Measurements from ENCODE around the gene TMEM201.

The TMEM201 gene

DNA sequence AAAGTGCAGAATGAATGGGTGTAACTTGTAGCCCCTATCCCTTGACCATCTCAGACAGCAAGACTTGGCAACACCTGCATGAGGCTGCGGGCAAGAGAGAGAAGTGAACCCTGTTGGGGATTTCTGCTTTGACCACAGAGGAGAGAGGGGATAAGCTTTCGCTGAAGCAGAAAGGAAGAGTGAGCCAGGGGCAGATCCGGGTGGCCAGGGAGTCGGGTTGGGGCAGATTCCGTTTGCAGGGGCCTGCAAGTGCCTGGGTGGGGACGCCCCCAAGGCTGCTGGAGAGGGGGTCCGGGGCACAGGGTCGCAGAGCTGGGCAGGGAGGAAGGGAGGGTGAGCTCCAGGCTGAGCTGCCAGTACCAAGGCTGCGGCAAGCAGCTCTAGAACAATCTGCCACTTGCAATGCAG lies 37.5 kb downstream of the TMEM201 start:
- no peak for DNase-seq

DNA sequence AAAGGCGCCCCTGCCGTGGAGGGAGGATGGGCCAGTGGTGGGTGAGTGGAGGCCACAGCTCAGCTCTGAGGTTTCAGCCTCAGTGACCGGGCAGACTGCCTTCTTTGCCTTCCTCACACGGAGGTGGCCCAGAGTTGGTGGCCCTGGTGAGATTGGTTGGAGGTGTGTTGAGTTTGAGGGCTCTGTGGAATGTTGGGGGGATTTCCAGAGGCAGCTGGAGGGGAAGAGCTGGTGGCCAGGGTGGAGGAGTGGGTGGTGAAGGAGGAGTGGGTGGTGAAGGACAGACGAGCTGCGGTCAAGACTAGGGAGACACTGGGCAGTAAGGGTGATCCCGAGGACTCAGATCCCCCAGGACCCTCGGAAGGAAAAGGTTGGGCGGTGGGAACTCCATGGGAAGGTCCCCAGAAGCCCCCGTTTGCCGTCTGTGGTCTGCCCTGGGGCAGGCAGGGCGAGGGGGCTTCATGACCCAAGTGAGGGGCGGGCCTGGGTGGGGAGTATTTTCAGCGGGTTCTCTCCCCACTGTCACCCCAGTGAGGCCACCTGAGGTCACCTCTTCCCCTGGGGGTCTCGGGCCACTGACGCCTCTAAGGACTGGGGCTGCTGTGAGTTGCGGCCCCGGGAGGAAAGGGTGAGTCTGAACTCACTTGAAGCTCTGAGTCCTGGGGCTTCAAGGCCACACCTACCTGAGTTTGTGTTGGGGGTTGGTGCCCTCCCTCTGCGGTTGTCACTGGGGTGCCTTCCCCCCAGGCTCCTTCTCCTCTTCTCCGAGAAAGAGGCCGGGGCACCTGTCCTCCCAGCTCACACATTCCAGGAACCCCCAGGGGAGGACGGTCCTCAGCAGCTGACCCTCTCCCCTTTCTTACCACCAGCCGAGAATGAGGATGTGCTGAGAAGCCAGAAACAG lies 40.1 kb downstream of the TMEM201 start:
- DNase-seq = peak; percentile 12 to 65 (median 43)

DNA sequence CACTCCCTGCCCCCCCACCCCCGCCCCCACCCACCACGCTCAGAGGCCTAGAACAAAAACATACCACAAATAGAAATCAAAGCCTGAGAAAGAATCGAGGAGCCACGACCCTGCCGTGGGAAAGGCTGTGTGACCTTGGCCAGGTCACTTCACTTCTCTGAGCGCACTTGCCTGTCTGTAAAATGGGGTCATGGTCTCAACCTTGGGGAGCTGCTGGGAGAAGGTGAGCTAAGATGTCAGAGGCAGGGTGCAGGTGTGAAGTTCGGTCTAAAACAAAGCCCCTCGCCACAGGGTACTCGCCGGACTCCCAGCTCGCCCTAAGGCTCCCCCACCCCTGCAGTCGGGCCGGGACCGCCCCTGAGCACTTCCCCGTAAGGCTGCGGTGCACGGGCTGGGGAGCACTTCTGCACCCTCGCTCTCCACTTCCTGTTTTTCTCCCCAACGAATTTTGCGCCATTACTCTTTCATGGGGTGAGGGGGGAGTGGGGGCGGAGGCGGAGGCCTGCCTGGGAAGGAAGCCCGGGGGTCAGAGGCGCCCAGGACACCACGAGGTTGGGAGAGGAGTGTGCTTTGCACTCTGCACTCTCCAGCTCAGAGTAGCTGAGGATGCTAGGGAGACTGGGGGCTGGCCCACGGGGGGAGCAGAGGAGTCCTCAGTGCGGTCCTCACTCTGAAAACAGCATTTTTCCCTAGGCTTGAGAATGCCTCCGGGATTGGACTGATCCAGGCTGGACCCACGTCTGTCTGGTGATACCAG lies 40.9 kb downstream of the TMEM201 start:
- peak in 2 of 4 experiments; percentile 70 to 75 for DNase-seq

DNA sequence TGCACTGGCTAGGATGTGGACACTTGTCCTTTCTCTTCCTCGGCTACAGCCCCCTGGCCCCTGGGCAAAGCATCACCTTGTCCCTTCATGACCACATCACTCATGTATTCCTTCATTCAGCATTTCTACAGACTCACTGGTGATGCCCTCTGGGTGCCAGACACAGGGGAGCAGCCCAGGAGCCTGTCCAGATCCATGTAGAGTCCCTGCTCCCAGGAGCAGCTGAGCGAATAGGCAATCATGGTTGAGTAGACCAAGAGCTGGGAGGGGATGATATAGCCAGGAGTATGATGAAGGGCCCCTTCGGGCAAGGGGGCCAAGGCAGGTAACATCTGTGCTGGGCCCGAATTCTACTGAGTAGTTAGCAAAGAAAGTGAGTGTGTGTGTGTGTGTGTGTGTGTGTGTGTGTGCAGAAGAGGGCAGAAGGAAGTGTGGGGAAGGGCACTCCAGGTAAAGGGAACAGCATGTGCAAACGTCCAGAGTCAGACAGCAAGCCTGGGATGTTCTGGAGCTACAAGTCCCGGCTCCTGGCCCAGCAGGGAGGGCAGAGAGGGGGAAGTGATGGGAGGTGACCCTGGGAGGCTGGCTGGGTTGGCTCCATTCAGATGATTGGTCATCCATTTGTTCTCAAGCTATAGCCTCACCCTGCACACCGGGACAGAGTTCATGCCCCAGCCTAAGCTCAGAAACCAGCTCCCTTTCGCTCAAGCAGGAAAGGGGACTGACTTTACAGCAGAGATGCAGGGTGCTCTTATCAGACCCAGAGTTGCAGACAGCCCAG lies 41.8 kb downstream of the TMEM201 start:
- DNase-seq = peak in 2 of 4 experiments; percentile 21 to 25

DNA sequence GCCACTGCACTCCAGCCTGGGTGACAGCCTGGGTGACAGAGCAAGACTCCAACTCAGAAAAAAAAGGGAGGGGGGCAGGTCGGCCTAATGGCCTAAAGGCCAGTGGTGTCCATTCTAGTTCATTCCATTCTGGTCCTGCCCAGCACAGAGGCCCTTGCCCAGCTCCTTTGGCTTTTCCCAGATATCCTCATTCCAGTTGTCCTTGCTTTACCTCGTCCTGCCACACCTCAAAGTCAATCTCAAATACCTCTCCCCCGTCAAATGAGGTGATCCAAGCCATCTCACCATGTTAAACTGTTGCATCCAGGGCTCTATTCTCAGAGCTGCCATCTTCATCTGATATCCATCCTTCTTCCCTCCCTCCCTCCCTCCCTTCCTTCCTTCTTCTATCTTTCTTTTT lies 42.9 kb downstream of the TMEM201 start:
- DNase-seq = no peak

DNA sequence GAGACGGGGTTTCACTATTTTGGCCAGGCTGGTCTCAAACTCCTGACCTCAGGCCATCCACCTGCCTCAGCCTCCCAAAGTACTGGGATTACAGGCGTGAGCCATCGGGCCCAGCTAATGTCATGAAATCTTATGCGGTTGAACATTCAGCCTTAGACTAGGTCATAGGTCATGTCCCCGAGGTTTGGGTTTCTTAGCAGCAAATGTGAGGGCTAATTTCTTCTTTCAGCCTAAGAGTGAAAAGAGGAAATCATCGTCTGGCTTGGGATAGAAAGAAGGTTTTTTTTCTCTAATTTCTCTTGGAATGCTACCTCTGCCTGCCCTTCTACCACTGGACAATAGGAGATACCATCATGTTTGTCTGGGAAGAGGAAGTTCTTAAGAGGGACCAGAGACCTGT lies 44.8 kb downstream of the TMEM201 start:
- DNase-seq = no peak

DNA sequence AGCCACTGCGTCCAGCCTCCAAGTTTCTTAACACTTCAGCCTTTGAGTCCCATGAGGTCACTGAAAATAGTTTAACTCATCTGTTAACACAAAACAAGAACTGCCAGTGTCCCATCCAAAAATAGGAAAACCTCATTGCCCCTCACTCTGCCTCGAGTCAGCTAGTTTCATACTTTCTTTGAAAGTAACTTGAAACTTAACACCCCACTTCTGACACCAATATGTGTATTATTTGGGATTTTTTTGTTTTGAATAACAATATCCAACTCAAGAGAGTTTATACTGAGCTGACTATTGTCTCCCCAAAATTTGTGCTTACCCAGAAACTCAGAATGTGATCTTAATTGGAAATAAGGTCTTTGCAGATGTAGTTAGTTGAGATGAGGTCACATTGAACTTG lies 45.9 kb downstream of the TMEM201 start:
- DNase-seq = no peak

DNA sequence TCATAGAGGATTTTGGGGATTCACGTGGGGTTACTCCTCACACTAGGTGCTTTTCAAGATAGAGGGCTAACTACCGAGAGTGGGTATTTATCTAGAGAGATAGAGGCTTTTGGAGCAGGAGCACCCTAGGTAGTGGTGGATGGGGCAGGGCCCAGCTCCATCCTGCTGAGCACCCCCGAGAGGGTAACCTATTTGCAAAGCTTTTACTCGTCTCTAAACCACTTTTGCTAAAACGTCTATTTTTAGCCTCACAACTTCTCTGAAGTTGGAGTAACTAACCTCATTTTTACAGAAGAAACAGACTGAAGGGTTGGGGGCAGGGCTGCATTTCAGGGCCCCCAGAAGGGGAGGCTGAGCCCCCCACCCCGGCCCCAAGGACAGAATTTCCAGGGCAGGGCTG lies 50.5 kb downstream of the TMEM201 start:
- no peak for DNase-seq

DNA sequence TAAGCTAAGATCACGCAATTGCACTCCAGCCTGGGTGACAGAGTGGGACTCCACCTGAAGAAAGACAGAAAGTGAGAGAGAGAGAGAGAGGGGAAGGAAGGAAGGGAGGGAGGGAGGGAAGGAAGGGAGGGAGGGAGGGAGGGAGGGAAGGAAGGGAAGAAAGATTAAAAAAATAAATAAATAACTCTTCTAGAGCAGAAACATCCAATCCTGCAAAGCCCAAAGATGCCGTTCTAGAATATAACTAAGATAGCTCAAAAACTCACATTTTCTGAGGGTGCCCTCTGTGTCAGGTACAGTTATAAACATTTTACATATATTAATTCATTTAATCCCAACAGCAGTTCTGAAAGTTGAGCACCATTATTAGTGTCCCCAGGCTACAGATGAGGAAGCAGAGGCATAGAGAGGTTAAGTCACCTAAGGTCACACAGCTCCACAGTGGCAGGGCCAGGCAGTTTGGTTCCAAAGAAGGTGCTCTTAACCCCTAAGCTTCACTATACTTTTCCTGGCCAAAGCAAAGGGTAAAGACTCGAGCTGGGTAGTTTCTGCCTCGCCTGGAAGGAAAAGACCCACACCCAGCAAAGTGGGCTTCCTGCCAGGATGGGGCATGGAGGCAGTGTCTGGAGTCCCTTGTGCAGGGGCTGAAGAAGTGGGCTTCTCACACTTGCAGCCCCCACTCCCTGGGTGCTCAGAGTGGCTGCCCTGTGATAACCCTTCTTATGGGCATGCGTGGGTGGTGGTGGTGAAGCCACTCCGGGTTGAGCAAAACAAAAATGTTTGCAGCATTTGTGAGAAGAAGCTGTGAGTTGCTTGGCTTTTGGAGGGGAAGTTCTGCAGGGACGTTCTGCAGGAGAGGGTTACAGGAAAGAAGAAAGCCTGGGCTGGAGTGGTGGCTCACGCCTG lies 54.9 kb downstream of the TMEM201 start:
- peak in 1 of 4 experiments; percentile 13 for DNase-seq

DNA sequence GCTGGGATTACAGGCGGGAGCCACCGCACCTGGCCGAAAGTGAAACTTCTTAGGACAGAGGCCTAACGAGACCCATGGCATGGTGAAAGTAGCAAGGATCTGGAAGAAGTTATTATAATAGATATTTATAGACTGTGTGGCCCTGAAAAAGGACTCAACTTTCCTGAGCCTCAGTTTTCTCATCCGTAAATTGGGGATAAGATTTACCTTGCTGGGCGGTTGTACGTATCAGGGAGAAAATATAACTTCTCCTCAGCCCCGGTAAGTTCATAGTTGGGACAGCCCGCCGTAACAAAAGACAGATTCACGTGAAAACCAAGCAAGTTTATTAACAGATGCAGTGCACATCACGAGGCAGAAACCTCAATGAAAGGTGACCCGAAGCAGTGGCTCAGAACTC lies 57.3 kb downstream of the TMEM201 start:
- no peak for DNase-seq

DNA sequence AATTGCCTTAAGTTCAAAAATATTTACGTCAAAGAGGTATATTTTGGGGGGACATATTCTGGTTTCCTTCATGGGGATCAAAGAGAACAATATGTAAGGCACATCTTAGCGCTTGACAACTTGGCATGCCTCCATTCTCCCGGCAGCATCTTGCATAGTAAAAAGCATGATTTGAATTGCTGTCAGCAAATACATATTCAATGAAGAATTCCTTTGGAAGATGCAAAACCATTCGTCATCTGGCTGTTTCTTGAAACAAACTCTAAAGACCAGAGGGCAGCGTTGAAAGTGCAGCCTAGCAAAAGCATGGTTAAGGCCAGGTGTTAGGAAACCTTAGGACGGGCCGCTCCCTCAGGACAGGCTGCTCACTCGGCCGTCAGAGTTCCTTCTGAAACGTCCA lies 59.5 kb downstream of the TMEM201 start:
- no peak for DNase-seq

DNA sequence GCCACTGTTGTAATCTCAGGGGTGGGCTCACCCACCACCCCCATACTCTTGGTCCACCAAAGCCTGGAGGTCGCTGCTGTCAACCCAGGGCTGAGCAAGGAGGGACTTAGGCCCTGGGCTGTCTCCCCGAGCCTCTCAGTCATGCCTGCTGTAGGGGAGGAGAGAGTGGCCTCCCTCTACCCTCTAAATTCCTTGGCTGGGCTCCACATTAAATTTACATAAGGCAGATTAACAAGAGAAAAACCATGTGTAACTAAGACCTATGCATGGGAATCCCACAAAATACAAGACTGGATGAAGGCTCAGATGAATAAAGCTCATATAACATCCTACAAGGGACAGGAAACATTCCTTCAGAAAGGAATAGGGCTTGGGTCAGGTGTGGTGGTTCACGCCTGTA lies 61.1 kb downstream of the TMEM201 start:
- DNase-seq = no peak

DNA sequence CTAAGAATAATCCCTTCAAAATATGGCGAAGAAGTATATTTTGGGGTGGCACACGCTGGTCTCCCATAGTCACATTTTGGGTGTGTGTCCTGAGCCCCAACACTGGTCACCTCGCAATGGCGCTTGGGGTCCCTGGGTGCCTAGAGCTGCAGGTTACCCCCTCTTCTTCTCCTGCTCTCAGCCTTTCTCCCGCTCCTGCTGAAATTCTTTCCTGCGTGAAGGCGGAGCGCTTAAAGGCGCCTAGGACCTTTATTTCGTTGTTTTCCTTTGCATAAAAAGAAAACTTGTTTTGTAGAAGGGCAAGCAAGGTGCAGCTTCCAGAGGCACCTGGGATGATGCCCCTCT lies 62.5 kb downstream of the TMEM201 start:
- no peak for DNase-seq

DNA sequence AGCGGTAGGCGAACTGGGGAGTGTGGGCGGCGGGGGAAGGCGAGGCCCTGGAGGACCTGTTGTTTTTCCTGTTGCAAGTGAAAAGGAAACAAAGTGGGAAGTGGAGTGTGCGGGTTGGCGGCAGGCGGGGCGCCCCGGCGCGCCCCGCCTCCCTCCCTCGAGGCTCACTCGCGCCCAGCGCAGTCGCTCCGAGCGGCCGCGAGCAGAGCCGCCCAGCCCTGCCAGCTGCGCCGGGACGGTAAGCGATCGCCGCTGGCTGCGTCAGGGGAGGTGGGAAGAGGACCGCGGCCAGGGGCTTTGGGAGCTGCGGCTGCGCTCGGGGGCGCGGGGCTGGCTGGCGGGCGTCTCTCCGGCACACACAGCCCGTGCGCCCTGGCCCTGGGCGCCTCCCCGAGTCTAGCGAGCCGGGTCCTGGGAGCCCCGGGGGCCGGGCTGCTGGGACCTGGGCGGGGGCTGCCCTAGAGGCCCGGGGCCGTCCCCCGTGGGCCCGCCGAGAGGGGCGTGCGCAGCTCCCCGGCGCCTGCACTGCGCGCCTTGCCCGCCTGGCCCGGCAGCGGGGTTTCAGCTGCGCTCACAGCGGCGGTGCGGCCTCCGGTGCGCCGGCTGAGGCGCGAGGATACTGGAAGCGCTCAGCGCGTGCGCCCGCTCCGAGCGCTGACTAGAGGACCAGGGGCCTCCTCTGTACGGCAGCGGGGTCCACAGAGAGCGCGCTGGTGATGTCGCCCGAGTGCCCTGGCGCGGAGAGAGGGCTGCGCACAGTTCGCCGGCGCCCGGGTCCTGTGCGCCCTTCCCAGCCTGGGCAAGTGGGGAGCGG lies 63.1 kb downstream of the TMEM201 start, which contains the start of gene PIK3CD:
PIK3CD (plus strand) TSS at position 167 of the 814 bp plus-strand sequence. CDS start 58,725 bp downstream, outside the sequence.
- peak in 2 of 4 experiments; percentile 28 to 59 for DNase-seq

DNA sequence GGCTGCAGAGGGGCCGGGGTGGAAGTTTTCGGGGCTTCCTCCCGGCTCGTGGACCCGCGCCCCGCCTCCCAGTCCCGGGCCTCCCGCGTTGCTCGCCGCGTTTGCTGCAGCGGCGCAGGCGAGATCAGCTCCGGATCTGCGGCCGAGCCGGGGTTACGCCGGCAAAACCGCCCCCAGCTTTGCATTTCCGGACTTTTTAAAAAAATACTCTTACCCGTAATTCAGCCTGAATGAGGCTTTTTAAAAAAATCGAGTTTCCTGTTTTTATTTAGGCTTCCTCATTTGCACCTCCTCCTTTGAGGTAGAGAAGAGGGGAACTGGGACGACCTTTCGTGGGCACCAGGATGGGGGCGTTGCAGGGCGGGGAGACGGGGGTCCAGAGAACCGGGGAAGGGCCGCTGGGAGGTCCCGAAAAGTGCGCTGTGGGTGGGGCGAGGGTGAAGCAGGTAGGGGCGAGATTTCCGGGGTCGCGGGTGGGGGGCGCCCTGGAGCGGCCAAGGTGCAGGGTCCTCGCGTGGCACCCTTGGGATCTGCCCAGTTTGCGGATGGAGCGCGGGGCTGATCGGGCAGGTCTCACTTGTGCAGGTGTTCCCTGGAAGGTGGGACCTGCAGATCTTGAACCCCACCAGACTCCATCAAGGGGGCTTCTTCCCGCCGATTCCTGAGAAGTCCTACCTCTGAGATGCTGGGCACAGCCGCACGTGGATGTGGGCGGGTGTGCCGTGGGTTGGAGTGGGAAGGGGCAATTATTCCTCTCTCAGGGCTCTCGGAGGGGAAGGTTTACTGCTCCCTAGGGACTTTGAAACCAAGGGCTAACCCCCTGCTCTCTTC lies 63.9 kb downstream of the TMEM201 start:
- peak in 3 of 4 experiments; percentile 27 to 72 (median 69) for DNase-seq

DNA sequence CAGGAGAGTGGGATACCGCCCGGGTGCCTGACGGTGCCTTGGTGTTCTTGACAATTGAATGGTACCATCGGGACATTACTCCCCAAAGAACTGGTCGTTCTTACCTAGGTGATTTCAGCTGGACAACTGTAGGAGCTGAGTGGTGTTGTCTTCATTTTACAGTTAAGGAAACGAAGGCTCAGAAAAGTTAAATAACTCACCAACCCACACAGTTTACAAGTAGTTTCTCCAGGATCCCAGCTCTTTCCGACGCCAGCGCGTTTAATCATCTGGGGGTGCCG lies 64.4 kb downstream of the TMEM201 start:
- no peak for DNase-seq

DNA sequence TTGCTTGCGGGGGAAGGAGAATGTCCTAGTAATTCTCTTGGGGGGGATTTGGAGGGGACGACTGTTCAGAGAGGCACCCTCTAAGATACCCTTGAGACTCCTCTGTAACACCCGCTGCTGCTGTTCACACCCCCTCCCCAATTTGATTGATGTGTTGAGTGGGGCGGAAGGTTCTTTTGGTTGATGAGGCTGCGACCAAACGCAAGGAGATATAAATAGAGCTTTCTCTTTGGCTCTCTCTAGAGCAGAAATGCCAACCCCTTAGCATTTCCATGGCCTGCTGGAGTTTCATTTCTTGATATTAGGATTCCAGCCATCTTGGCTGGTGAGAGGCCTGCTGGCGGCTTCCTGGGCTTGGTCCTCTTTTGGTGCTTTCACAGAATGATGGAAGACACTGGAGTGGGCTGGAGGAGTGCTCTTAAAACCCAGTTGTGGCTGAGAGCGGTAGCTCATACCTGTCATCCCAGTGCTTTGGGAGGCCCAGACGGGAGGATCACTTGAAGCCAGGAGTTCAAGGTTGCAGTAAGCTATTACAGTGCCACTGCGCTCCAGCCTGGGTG lies 64.9 kb downstream of the TMEM201 start:
- DNase-seq = no peak

DNA sequence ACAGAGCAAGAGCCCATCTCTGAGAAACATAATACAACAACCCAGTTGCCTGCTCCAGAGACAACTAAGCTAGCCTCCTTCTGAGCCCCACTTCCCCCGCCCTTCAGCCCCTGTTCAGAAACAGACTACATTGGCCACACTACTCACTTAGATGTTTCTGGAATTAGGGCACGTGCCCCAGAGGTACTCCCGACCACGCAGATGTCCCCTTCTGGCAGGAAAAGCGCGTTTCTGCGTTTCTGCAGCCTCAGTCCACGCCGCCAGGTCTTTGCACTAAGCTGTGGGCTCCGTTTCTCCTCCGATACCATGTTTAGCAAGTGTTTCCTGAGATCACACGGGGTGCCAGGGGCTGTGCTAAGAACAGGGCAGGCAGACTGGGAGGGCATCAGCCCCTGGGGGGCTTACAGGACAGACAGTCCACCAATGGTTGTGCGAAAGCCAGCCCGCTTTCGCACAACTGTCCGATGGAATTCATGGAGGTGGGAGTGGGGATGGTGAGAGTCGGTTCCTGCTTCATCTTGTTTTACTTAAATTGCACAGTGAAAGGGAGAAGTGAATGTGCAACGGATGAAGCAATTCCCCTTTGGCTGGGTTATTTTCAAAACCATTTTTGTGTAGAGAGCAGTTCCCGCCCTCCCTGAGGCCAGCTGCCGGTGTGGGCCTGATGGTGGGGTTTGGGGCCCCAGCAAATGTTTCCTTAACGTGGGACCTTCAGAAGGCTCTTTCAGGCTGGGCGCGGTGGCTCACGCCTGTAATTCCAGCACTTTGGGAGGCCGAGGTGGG lies 65.5 kb downstream of the TMEM201 start:
- peak in 1 of 4 experiments; percentile 20 for DNase-seq

Data from activated naive CD4-positive, alpha-beta T cell (primary cell).